ENCODE measurements around the gene CHRM5. TPM values are rescaled to one million over a fixed set of nuclear protein-coding genes. Genes with fewer than 3 reads are reported as not detected.

The CHRM5 gene
- total and polyA plus RNA-seq, 2 of the 8 experiments (the other 6 are each of a cell fraction or from before 2014, with no cell fraction given), result not detected

GRCh38 chr15:33963831-33964664 is 4.2 kb upstream of the CHRM5 start (continued):
- TF ChIP-seq, protein P1, sequence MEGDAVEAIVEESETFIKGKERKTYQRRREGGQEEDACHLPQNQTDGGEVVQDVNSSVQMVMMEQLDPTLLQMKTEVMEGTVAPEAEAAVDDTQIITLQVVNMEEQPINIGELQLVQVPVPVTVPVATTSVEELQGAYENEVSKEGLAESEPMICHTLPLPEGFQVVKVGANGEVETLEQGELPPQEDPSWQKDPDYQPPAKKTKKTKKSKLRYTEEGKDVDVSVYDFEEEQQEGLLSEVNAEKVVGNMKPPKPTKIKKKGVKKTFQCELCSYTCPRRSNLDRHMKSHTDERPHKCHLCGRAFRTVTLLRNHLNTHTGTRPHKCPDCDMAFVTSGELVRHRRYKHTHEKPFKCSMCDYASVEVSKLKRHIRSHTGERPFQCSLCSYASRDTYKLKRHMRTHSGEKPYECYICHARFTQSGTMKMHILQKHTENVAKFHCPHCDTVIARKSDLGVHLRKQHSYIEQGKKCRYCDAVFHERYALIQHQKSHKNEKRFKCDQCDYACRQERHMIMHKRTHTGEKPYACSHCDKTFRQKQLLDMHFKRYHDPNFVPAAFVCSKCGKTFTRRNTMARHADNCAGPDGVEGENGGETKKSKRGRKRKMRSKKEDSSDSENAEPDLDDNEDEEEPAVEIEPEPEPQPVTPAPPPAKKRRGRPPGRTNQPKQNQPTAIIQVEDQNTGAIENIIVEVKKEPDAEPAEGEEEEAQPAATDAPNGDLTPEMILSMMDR (IDR thresholded peaks at IDR 0.05; ENCODE audit: control extremely low read depth in 1 of 3, insufficient read depth in 1 of 3, low read depth in 1 of 3, low read length in 3 of 3), result peak in 2 of 3 experiments; percentile 51 to 67; a peak in 2 of 4 replicates
- TF ChIP-seq CHD7 (IDR thresholded peaks at IDR 0.05; ENCODE audit: insufficient replicate concordance, low read length) (no peak), RAD21 (IDR thresholded peaks at IDR 0.05 in 1 of 2, conservative IDR thresholded peaks at IDR 0.05 in 1 of 2; ENCODE audit: low read depth in 2 of 2, low read length in 2 of 2) (peak; percentile 80), RNF2 (IDR thresholded peaks at IDR 0.05; ENCODE audit: borderline replicate concordance, low read depth, low read length, missing control alignments, poor library complexity, severe bottlenecking) (no peak), SAP30 (IDR thresholded peaks at IDR 0.05; ENCODE audit: insufficient read depth, insufficient replicate concordance, low read length) (no peak)
